Adrenal gland (tissue), 5 donors: ENCODE measurements around the gene ACSF3.

Experiments
- POLR2A ChIP-seq, 2 donors: fragments of 450-650 bp; IDR thresholded peaks; one replicate each; pipeline ENCODE4 v1.6.1; 2017; ENCODE audit warnings: antibody characterized with exemption in 2 of 2, mild to moderate bottlenecking in 2 of 2, moderate library complexity in 1 of 2
- TF ChIP-seq, protein P1 (sequence below), 6 experiments: fragments of 450-650 bp in 4 of 6; fragments of 200-600 bp in 2 of 6; sonication (generic) in 1 of 6; IDR thresholded peaks; 1 replicate in 5 of 6; 2 replicates in 1 of 6; pipeline versions ENCODE4 v1.5.1 to v1.8.0; 2016 to 2021; ENCODE audit warnings: antibody characterized with exemption in 6 of 6, mild to moderate bottlenecking in 2 of 6, moderate library complexity in 1 of 6
- donor health status: DM: no; HTN: no; CAD: no.

DNA sequence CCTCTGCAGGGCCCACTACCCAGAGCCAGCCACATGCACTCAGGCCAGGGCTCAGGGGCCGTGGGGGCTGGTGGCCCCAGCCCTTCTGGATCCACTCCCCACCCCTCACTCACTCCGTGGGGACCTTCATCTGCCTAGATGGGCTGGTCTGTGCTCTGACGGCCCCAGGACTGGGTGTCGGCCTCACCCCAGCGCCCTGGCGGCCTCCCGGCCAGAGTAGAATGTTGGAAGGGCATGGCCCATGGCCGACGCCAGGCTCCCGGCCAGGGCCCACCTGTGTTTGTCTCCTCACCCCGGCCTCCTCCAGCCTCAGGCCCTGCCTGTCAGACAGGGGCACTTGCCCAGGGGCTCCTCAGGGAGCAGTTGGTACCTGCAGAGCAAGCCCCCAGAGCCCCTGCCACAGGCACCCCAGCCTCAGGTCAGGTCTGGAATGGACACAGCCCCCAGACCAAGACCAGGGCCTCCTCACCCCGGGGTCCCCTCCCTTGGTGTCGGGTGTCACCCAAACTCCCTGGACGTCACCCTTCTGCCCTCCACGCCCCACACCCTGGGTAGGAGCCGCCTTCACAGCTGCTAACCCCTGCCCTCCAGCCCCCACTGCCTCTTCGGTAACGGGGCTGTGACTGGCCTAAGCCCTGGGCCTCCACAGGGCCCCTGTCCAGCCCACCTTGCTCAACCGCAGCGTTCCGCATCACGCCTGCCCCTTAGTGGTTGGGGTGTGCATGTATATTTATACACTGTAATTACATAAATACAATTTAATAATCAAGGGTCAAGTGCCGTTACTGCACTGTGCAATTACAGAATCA lies 74.9 kb downstream of the ACSF3 start:
- TF ChIP-seq, protein P1, sequence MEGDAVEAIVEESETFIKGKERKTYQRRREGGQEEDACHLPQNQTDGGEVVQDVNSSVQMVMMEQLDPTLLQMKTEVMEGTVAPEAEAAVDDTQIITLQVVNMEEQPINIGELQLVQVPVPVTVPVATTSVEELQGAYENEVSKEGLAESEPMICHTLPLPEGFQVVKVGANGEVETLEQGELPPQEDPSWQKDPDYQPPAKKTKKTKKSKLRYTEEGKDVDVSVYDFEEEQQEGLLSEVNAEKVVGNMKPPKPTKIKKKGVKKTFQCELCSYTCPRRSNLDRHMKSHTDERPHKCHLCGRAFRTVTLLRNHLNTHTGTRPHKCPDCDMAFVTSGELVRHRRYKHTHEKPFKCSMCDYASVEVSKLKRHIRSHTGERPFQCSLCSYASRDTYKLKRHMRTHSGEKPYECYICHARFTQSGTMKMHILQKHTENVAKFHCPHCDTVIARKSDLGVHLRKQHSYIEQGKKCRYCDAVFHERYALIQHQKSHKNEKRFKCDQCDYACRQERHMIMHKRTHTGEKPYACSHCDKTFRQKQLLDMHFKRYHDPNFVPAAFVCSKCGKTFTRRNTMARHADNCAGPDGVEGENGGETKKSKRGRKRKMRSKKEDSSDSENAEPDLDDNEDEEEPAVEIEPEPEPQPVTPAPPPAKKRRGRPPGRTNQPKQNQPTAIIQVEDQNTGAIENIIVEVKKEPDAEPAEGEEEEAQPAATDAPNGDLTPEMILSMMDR (IDR thresholded peaks at IDR 0.05) = no peak
- no peak for TF ChIP-seq POLR2A (IDR thresholded peaks at IDR 0.05)
